HepG2 (cell line): ENCODE data around the gene MRPS35. TPM values are rescaled to one million over a fixed set of nuclear protein-coding genes. Genes with fewer than 3 reads are reported as not detected.
A peak's percentile ranks its signal among the peaks of the same experiment; 100 is the strongest.

Experiments
- AKAP8 ChIP-seq: sonication (generic); formaldehyde crosslinking; IDR thresholded peaks from 2 replicates; pipeline ENCODE4 v1.5.1; 2020; ENCODE audit warnings: mild to moderate bottlenecking, missing genetic modification reagents
- BCLAF1 ChIP-seq: fragments of 450-650 bp; IDR thresholded peaks from 2 replicates; pipeline ENCODE4 v1.6.1; 2017; ENCODE audit warnings: mild to moderate bottlenecking
- CENPX ChIP-seq: sonication (generic); formaldehyde crosslinking; IDR thresholded peaks from 2 replicates; pipeline ENCODE4 v1.9.0; 2021; ENCODE audit warnings: mild to moderate bottlenecking, missing genetic modification reagents, moderate library complexity
- DBP ChIP-seq: sonication (generic); formaldehyde crosslinking; IDR thresholded peaks from 2 replicates; pipeline ENCODE4 v1.4.0; 2020; ENCODE audit warnings: missing genetic modification reagents; ENCODE audit errors: not compliant biosample characterization
- DNMT3B ChIP-seq: conservative IDR thresholded peaks from 2 replicates; pipeline ENCODE4 v1.6.1; 2016; ENCODE audit warnings: missing biosample characterization, control low read depth
- HOXA9 ChIP-seq: sonication (generic); formaldehyde crosslinking; IDR thresholded peaks from 2 replicates; pipeline ENCODE4 v1.8.1; 2022; ENCODE audit warnings: missing genetic modification reagents, mild to moderate bottlenecking, moderate library complexity, borderline replicate concordance
- KLF13 ChIP-seq: sonication (generic); formaldehyde crosslinking; IDR thresholded peaks from 2 replicates; pipeline ENCODE4 v1.4.0; 2020; ENCODE audit warnings: mild to moderate bottlenecking, missing genetic modification reagents
- MEIS1 ChIP-seq: sonication (generic); formaldehyde crosslinking; IDR thresholded peaks from 2 replicates; pipeline ENCODE4 v1.9.0; 2021; ENCODE audit warnings: mild to moderate bottlenecking, missing genetic modification reagents, moderate library complexity, borderline replicate concordance
- MIXL1 ChIP-seq: IDR thresholded peaks from 2 replicates; pipeline ENCODE4 v1.6.1; 2016
- SAFB2 ChIP-seq: sonication (generic); formaldehyde crosslinking; IDR thresholded peaks from 2 replicates; pipeline ENCODE4 v1.5.1; 2020; ENCODE audit warnings: missing genetic modification reagents, low read depth, mild to moderate bottlenecking, borderline replicate concordance
- SPEN ChIP-seq: sonication (generic); formaldehyde crosslinking; IDR thresholded peaks from 2 replicates; pipeline ENCODE4 v1.5.1; 2020; ENCODE audit warnings: low read depth, mild to moderate bottlenecking, missing genetic modification reagents
- TFAP4 ChIP-seq: sonication (generic); IDR thresholded peaks from 2 replicates; pipeline ENCODE4 v1.6.1; 2016; ENCODE audit warnings: low read depth, borderline replicate concordance
- THAP11 ChIP-seq: IDR thresholded peaks from 2 replicates; pipeline ENCODE4 v1.6.1; 2016; ENCODE audit warnings: missing biosample characterization, missing genetic modification reagents
- ZBTB26 ChIP-seq: IDR thresholded peaks from 2 replicates; pipeline ENCODE4 v1.6.1; 2016; ENCODE audit warnings: missing compliant biosample characterization, missing genetic modification reagents, borderline replicate concordance
- ZNF343 ChIP-seq: sonication (generic); formaldehyde crosslinking; IDR thresholded peaks from 2 replicates; pipeline ENCODE4 v1.4.0; 2020; ENCODE audit warnings: mild to moderate bottlenecking, missing genetic modification reagents
- ZNF367 ChIP-seq: sonication (generic); formaldehyde crosslinking; IDR thresholded peaks from 2 replicates; pipeline ENCODE4 v1.4.0; 2020; ENCODE audit warnings: missing genetic modification reagents, borderline replicate concordance
- ZNF501 ChIP-seq: sonication (generic); formaldehyde crosslinking; IDR thresholded peaks from 2 replicates; pipeline ENCODE4 v1.5.1; 2020; ENCODE audit warnings: mild to moderate bottlenecking, moderate library complexity, missing genetic modification reagents
- ZNF557 ChIP-seq: sonication (generic); formaldehyde crosslinking; IDR thresholded peaks from 2 replicates; pipeline ENCODE4 v1.4.0; 2020; ENCODE audit warnings: missing genetic modification reagents
- ZNF800 ChIP-seq: sonication (generic); formaldehyde crosslinking; IDR thresholded peaks from 2 replicates; pipeline ENCODE4 v1.4.0; 2020; ENCODE audit warnings: missing genetic modification reagents
- ZSCAN29 ChIP-seq: sonication (generic); formaldehyde crosslinking; conservative IDR thresholded peaks from 2 replicates; pipeline ENCODE4 v1.4.0; 2020; ENCODE audit warnings: mild to moderate bottlenecking, missing genetic modification reagents
- polyA plus RNA-seq, 8 experiments: library from polyadenylated mRNA; depleted of rRNA in 3 of 8; stranded (reverse) in 7 of 8; unstranded in 1 of 8; fragments of >200 nt; fragmentation: Illumina TruSeq in 4 of 8; extraction: Trizol in 4 of 8; gene quantifications; 2 replicates each; pipeline versions ENCODE4 v1.2.1 to v1.2.3, GENCODE V29; 2011 to 2016; ENCODE audit warnings: low read depth in 4 of 8, missing spikeins in 1 of 8, mixed read lengths in 1 of 8; ENCODE audit not compliant: insufficient read depth in 1 of 8
- total RNA-seq, 5 experiments: library from RNA; depleted of rRNA; stranded (reverse); fragments of >200 nt; fragmentation: Illumina TruSeq; extraction: Trizol; gene quantifications; 2 replicates each; pipeline ENCODE4 v1.2.3, GENCODE V29; 2016; ENCODE audit warnings: low read depth in 1 of 5

The MRPS35 gene
- total and polyA plus RNA-seq, 2 of the 13 experiments (the other 11 are each of a cell fraction or from before 2014, with no cell fraction given), result 63.4 to 104 TPM

GRCh38 chr12:27710592-27711316 is at the start of gene MRPS35 (continued):
- peak; percentile 70; the same call in 1 of the 2 replicates for TF ChIP-seq ZNF800 (CRISPR knock-in tag)
- TF ChIP-seq THAP11 (CRISPR knock-in tag), result peak; percentile 91
- peak; percentile 76; the same call in 1 of the 2 replicates for TF ChIP-seq ZNF343 (CRISPR knock-in tag)
- peak; percentile 87 for TF ChIP-seq ZNF557 (CRISPR knock-in tag)
- TF ChIP-seq ZNF367 (CRISPR knock-in tag), result no peak; the same call in 1 of the 2 replicates
- no peak for TF ChIP-seq SAFB2 (CRISPR knock-in tag)
- TF ChIP-seq DBP (CRISPR knock-in tag), result peak; percentile 77
- peak; percentile 89 for TF ChIP-seq ZNF501 (CRISPR knock-in tag)
- no peak for TF ChIP-seq CENPX
- peak; percentile 74 for TF ChIP-seq MEIS1 (CRISPR knock-in tag)
- TF ChIP-seq DNMT3B (CRISPR knock-in tag), result no peak; the same call in 1 of the 2 replicates
- TF ChIP-seq HOXA9 (CRISPR knock-in tag), result no peak; the same call in 1 of the 2 replicates
- peak; percentile 80 for TF ChIP-seq ZBTB26 (CRISPR knock-in tag)
- TF ChIP-seq MIXL1, result peak; percentile 45; the same call in 1 of the 2 replicates
- no peak for TF ChIP-seq AKAP8
- TF ChIP-seq KLF13 (CRISPR knock-in tag), result peak; percentile 90; the same call in 1 of the 2 replicates
- no peak for TF ChIP-seq ZSCAN29 (CRISPR knock-in tag)
- TF ChIP-seq SPEN (CRISPR knock-in tag), result peak; percentile 94
- TF ChIP-seq BCLAF1, result no peak
- peak; percentile 29; the same call in 1 of the 2 replicates for TF ChIP-seq TFAP4
